HK-2 (cell line): ENCODE data around the gene ARHGEF11.
"Not testable (repeated sequence)": the region's sequence is repeated elsewhere in the genome, so short reads cannot be mapped to it uniquely, and the experiment has no call there.

Source experiments
- DNase-seq: peaks from one replicate; pipeline ENCODE4 v3.0.0-alpha.2; 2018; ENCODE audit not compliant: unreplicated experiment

The ARHGEF11 gene

GRCh38 chr1:156930483-156930882, 115.1 kb downstream of the ARHGEF11 start:
- DNase-seq, result no peak

GRCh38 chr1:156929596-156930238, 115.8 kb downstream of the ARHGEF11 start:
- no peak for DNase-seq

GRCh38 chr1:156928043-156928602, 117.4 kb downstream of the ARHGEF11 start:
- DNase-seq, result no peak

GRCh38 chr1:156927215-156928042, 118.1 kb downstream of the ARHGEF11 start:
- DNase-seq, result peak; percentile 86

- not testable (repeated sequence) for DNase-seq
Measured at GRCh38 chr1:156926695-156927094, 118.8 kb downstream of the ARHGEF11 start.

GRCh38 chr1:156926175-156926574, 119.4 kb downstream of the ARHGEF11 start:
- DNase-seq, result peak; percentile 96

GRCh38 chr1:156925154-156926010, 120.2 kb downstream of the ARHGEF11 start:
- no peak for DNase-seq

- DNase-seq, result no peak
Measured at GRCh38 chr1:156924478-156925153, 120.9 kb downstream of the ARHGEF11 start.

GRCh38 chr1:156923670-156924477, 121.7 kb downstream of the ARHGEF11 start:
- no peak for DNase-seq

- DNase-seq, result no peak
Measured at GRCh38 chr1:156922986-156923669, 122.4 kb downstream of the ARHGEF11 start.

- DNase-seq, result no peak
Measured at GRCh38 chr1:156921053-156921529, 124.5 kb downstream of the ARHGEF11 start.

GRCh38 chr1:156920233-156921052, 125.1 kb downstream of the ARHGEF11 start, which contains the start of gene LRRC71:
Gene LRRC71 (plus strand): TSS chr1:156920632. CDS start chr1:156920804, 172 bp downstream.
- peak; percentile 82 for DNase-seq

- DNase-seq, result peak; percentile 63
Measured at GRCh38 chr1:156914440-156914856, 131.1 kb downstream of the ARHGEF11 start.

GRCh38 chr1:156913809-156914387, 131.6 kb downstream of the ARHGEF11 start:
- DNase-seq, result no peak

- no peak for DNase-seq
Measured at GRCh38 chr1:156912861-156913808, 132.4 kb downstream of the ARHGEF11 start.

- no peak for DNase-seq
Measured at GRCh38 chr1:156912310-156912709, 133.2 kb downstream of the ARHGEF11 start.
